ENCODE results near the gene LCE3D. TPM values are rescaled to one million over a fixed set of nuclear protein-coding genes. Genes with fewer than 3 reads are reported as not detected.
A peak's percentile ranks its signal among the peaks of the same experiment; 100 is the strongest.
"Not testable (repeated sequence)": the region's sequence is repeated elsewhere in the genome, so short reads cannot be mapped to it uniquely, and the experiment has no call there.

Gene LCE3D
- total RNA-seq, 1 donor from 2014 or later: not detected

DNA sequence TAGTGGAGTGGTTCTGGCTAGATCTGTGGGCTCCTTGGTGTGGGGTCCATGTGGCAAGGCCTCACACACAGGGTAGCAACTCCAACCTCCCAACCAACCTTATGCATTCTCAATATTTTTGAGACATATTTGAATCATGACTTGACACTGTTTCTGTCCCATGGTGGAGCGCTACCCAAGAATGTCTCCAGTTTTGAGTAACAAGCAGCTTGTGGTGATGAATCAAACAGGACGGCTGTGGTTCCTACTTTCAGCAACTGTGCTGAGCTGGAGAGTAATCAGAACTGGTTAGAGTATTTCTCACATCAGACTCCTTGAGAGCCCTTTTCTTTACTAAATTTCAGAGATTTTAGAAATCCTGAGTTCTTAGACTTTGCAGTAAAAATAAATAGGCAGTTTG lies 3.1 kb downstream of the LCE3D start:
- Histone ChIP-seq H3K9me3 (no peaks in the 10 kb centered on the region), H3K27me3 (no peaks in the 10 kb centered on the region), H3K4me1 (no peaks in the 10 kb centered on the region), H3K36me3 (no peaks in the 10 kb centered on the region), H3K27ac (no peak overlapping the region), H3K4me3 (no peak overlapping the region)
- DNase-seq: no peak
- TF ChIP-seq, protein P1, sequence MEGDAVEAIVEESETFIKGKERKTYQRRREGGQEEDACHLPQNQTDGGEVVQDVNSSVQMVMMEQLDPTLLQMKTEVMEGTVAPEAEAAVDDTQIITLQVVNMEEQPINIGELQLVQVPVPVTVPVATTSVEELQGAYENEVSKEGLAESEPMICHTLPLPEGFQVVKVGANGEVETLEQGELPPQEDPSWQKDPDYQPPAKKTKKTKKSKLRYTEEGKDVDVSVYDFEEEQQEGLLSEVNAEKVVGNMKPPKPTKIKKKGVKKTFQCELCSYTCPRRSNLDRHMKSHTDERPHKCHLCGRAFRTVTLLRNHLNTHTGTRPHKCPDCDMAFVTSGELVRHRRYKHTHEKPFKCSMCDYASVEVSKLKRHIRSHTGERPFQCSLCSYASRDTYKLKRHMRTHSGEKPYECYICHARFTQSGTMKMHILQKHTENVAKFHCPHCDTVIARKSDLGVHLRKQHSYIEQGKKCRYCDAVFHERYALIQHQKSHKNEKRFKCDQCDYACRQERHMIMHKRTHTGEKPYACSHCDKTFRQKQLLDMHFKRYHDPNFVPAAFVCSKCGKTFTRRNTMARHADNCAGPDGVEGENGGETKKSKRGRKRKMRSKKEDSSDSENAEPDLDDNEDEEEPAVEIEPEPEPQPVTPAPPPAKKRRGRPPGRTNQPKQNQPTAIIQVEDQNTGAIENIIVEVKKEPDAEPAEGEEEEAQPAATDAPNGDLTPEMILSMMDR (IDR thresholded peaks at IDR 0.05): no peak
- intact Hi-C loops (cut with DNase I): no loop called here
- no peak for ATAC-seq

DNA sequence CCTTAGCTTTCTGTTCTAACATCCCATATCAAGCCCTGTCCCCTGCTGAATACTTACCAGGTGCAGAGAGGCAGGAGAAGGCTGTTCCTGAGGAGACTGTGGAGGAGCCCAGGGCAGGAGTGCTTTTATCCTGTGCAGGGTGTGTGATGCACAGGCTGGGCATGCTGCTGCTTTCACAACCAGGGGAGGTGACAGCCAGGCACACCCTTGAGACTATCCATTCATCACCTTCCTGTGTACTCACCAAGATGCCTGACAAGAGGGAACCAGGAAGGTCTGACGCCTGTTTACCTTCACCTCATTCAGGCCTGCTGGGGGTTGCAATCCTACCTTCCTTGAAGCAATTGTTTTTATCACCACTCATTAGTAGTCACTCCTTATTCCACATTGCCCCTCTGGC lies 13.6 kb downstream of the LCE3D start, which contains the start of gene LCE3E:
LCE3E (minus strand) TSS at position 100 of the 400 bp plus-strand sequence. CDS start 572 bp downstream, outside the sequence.
- ATAC-seq (no peak), DNase-seq (no peak)
- H3K27ac ChIP-seq: no peak within 1 kb of the TSS
- H3K4me1 ChIP-seq: no peaks in the 10 kb centered on the region
- intact Hi-C loops (cut with DNase I): no loop called here
- H3K27me3 ChIP-seq: peaks cover 4% of the 10 kb centered on the region
- H3K4me3 ChIP-seq: no peak within 1 kb of the TSS
- TF ChIP-seq, protein P1 (IDR thresholded peaks at IDR 0.05): no peak
- H3K9me3 ChIP-seq: peaks cover 8% of the 10 kb centered on the region
- no peaks in the 10 kb centered on the region for H3K36me3 ChIP-seq

DNA sequence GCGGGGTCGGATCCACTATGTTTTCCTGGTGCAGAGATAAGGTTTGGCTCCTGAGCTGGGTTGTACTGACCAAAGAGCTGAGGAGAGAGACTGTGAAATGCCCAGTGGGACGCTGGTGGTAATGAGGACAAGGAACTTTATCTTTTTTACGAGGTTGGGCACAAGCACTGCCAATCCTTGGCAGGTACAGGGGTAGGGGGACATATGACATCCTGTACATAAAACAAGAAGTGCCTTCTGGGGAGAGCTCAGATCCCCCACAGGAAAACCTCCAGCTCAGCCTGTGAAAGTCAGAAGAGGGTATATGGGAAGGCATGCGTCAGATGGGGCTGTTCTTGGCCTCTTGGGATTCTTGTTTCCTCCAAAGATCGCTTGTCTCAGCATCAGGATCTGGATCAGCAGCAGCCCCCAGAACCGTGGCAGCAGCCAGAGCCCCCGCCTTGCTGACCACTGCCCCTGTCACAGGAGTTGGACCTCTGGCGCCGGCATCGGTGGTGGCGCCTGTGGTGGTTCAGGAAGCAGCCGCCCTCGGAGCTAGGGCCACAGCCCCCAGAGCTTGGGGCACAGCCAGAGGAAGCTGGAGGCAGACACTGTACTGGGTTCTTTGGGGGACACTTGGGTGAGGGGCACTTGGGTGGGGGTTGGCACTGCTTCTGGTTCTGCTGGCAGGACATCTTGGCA lies 14.6 kb downstream of the LCE3D start:
- Histone ChIP-seq H3K27ac (no peak overlapping the region), H3K9me3 (peaks cover 8% of the 10 kb centered on the region), H3K4me1 (no peaks in the 10 kb centered on the region), H3K36me3 (no peaks in the 10 kb centered on the region), H3K4me3 (no peak overlapping the region), H3K27me3 (no peaks in the 10 kb centered on the region)
- ATAC-seq (no peak), DNase-seq (no peak)
- TF ChIP-seq, protein P1 (IDR thresholded peaks at IDR 0.05): no peak
- intact Hi-C loops (cut with DNase I): no loop called here

DNA sequence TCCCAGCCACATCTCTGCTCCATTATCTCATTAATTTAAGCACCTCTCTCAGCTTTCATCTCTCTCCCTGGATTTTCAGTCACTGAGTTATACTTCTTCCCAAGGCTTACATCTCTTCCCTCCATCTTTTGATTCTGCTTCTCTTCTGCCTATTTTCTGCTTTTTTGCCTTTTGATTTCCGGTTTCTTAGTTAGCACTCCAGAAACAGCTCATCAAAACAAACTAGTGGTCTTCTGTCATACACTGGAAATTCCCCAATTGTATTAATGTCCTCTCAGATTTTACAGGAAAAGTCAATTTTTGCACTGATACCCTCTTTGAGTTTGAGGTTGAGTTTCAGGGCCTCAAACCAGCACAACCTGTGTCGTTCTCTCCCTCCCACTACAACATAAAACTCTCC lies 15.2 kb downstream of the LCE3D start:
- Histone ChIP-seq H3K36me3 (no peaks in the 10 kb centered on the region), H3K9me3 (peaks cover 8% of the 10 kb centered on the region), H3K27me3 (no peaks in the 10 kb centered on the region), H3K4me1 (no peaks in the 10 kb centered on the region), H3K4me3 (no peak overlapping the region), H3K27ac (no peak overlapping the region)
- intact Hi-C loops (cut with DNase I): no loop called here
- DNase-seq: no peak
- TF ChIP-seq, protein P1 (IDR thresholded peaks at IDR 0.05): no peak
- no peak for ATAC-seq

DNA sequence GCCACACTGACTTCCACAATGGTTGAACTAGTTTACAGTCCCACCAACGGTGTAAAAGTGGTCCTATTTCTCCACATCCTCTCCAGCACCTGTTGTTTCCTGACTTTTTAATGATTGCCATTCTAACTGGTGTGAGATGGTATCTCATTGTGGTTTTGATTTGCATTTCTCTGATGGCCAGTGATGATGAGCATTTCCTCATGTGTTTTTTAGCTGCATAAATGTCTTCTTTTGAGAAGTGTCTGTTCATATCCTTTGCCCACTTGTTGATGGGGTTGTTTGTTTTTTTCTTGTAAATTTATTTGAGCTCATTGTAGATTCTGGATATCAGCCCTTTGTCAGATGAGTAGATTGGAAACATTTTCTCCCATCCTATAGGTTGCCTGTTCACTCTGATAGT lies 32.0 kb downstream of the LCE3D start:
- H3K4me3 ChIP-seq; H3K27me3 ChIP-seq; ATAC-seq; H3K4me1 ChIP-seq; H3K27ac ChIP-seq; H3K9me3 ChIP-seq; intact Hi-C loops (cut with DNase I); DNase-seq; H3K36me3 ChIP-seq: not testable (repeated sequence)

DNA sequence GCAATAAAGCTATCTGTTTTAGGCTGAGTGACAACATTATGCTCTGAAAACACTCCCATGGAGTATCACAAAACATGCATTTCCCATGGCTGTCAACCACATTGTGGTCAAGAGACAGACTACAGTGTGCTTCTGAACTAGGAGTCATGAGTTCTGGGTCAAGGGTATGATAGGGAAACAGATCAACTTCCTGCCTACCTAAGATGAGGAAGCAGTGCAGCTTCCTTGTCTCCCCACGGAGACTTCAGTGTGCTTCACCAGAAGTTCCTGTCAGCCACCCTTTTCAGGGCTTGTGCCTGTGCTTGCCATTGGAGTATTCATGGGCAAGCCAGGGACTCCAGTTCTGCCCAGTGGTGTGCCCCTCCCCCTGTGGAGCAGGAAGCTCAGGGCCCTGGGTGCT lies 33.6 kb downstream of the LCE3D start:
- ATAC-seq (peak; percentile 46), DNase-seq (no peak)
- no peaks in the 10 kb centered on the region for H3K4me1 ChIP-seq
- H3K4me3 ChIP-seq: no peak overlapping the region
- no peaks in the 10 kb centered on the region for H3K36me3 ChIP-seq
- no peaks in the 10 kb centered on the region for H3K9me3 ChIP-seq
- H3K27ac ChIP-seq: no peak overlapping the region
- intact Hi-C loops (cut with DNase I): no loop called here
- peaks cover 12% of the 10 kb centered on the region for H3K27me3 ChIP-seq
- TF ChIP-seq, protein P1 (IDR thresholded peaks at IDR 0.05): no peak
